Measurements from ENCODE around the gene TOR2A.

TOR2A gene

DNA sequence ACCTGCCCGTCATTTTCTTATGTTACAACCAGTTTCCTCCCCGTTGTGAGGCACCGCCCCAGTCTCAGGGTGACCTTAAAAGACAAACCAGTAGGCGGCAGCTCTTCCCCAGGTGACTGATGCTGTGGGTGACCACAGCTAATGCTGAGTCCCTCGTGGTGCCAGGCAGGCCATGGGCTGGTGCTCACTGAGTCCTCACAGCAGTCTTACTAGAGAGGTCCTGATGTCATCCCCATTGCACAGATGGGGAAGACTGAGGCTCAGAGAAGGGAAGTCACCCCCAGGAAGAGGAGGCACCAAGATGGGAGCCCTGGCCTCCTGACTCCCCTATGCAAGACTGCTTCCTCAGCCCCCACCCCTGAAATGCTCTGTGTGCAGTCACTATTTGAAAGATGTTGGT, 27.3 kb downstream of the TOR2A start:
- Histone ChIP-seq H3K36me3 (ENCODE audit: control insufficient read depth, insufficient read depth, low read length) (no peaks in the 10 kb centered on the region), H3K4me3 (ENCODE audit: low read depth, low read length) (no peak overlapping the region), H3K4me2 (ENCODE audit: low read length) (no peak overlapping the region), H3K4me1 (no peaks in the 10 kb centered on the region), H2AFZ (no peak overlapping the region), H3K9ac (no peak overlapping the region), H3K27ac (no peak overlapping the region), H3K79me2 (no peaks in the 10 kb centered on the region), H3K27me3 (ENCODE audit: control insufficient read depth, insufficient read depth, low read length) (no peaks in the 10 kb centered on the region), H3K9me3 (ENCODE audit: control insufficient read depth, low read length) (no peaks in the 10 kb centered on the region)
- TF ChIP-seq, protein P1, sequence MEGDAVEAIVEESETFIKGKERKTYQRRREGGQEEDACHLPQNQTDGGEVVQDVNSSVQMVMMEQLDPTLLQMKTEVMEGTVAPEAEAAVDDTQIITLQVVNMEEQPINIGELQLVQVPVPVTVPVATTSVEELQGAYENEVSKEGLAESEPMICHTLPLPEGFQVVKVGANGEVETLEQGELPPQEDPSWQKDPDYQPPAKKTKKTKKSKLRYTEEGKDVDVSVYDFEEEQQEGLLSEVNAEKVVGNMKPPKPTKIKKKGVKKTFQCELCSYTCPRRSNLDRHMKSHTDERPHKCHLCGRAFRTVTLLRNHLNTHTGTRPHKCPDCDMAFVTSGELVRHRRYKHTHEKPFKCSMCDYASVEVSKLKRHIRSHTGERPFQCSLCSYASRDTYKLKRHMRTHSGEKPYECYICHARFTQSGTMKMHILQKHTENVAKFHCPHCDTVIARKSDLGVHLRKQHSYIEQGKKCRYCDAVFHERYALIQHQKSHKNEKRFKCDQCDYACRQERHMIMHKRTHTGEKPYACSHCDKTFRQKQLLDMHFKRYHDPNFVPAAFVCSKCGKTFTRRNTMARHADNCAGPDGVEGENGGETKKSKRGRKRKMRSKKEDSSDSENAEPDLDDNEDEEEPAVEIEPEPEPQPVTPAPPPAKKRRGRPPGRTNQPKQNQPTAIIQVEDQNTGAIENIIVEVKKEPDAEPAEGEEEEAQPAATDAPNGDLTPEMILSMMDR (IDR thresholded peaks at IDR 0.05), result no peak

DNA sequence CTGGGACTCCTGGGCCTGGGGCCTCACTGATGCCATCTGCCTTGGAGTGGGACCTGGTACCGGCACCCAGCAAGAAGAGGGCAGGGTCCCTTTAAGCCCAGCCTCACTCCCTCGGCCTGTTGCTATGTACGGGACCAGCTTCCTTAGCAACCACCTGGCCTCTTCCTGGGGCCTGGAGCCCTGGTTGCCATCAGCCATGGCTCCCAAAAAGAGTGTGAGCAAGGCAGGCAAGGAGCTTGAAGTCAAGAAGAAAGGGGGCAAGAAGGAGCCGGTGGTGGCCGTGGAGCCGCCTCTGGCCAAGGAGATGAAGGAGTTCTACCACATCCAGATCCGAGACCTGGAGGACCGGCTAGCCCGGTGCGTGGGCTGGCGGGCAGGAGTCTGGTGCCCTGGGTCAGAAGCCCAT, 28.3 kb downstream of the TOR2A start, which contains the start of gene CFAP157:
Gene CFAP157 (plus strand): TSS at position 153 of the 406 bp plus-strand sequence. CDS start 44 bp downstream, at position 197.
- Histone ChIP-seq H3K36me3 (ENCODE audit: control insufficient read depth, insufficient read depth, low read length) (no peaks in the 10 kb centered on the region), H3K27ac (no peak within 1 kb of the TSS), H3K4me1 (no peaks in the 10 kb centered on the region), H3K4me3 (ENCODE audit: low read depth, low read length) (no peak within 1 kb of the TSS), H3K79me2 (no peaks in the 10 kb centered on the region), H3K9me3 (ENCODE audit: control insufficient read depth, low read length) (no peaks in the 10 kb centered on the region), H2AFZ (no peak within 1 kb of the TSS), H3K9ac (no peak within 1 kb of the TSS), H3K4me2 (ENCODE audit: low read length) (peak within 1 kb of the TSS; percentile 13), H3K27me3 (ENCODE audit: control insufficient read depth, insufficient read depth, low read length) (no peaks in the 10 kb centered on the region)
- TF ChIP-seq, protein P1 (IDR thresholded peaks at IDR 0.05), result no peak

DNA sequence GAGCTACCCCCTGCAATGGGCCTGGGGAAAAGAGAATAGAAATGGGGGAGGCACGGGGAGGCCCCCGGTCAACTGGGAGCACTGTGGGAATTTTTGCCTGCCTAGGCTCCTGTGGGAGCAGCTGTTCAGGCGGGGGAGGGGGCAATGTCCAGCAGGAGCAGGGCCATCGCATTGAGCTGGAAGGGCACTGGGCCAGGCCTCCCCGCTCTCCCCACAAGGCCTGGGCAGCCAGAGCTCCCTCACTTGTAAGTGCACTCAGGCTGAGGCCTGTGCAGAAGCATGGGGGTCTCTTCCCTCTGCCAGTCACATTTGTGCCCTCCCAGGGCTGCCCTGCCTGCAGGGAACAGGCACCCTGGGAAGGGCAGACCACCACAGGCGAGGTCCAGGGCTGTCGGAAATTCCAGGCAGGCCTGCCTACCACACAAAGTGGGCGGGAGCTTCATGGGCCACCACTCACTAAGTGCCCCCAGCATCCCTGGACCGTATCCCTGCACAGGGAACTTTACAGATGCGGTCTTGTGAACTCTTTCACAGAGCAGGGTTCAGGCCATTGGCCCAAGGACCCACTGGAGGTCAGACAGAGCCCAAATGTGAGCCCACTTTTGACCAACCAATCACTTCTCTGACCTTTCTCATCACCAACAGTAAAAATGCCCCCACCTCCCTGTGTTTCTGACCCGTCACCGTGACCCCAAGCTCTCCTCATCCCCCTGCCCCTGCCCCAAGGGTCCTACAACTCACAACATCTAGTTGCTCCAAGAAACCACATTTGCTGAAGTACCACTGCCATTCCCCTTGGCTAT, 29.3 kb downstream of the TOR2A start:
- H3K9me3 ChIP-seq (ENCODE audit: control insufficient read depth, low read length), result no peaks in the 10 kb centered on the region
- no peak overlapping the region for H3K9ac ChIP-seq
- peaks cover 6% of the 10 kb centered on the region for H3K4me1 ChIP-seq
- H3K4me2 ChIP-seq (ENCODE audit: low read length), result no peak overlapping the region
- H3K27me3 ChIP-seq (ENCODE audit: control insufficient read depth, insufficient read depth, low read length), result no peaks in the 10 kb centered on the region
- no peak overlapping the region for H3K4me3 ChIP-seq (ENCODE audit: low read depth, low read length)
- H3K27ac ChIP-seq, result no peak overlapping the region
- TF ChIP-seq, protein P1 (IDR thresholded peaks at IDR 0.05), result no peak
- no peaks in the 10 kb centered on the region for H3K36me3 ChIP-seq (ENCODE audit: control insufficient read depth, insufficient read depth, low read length)
- no peak overlapping the region for H2AFZ ChIP-seq
- no peaks in the 10 kb centered on the region for H3K79me2 ChIP-seq

DNA sequence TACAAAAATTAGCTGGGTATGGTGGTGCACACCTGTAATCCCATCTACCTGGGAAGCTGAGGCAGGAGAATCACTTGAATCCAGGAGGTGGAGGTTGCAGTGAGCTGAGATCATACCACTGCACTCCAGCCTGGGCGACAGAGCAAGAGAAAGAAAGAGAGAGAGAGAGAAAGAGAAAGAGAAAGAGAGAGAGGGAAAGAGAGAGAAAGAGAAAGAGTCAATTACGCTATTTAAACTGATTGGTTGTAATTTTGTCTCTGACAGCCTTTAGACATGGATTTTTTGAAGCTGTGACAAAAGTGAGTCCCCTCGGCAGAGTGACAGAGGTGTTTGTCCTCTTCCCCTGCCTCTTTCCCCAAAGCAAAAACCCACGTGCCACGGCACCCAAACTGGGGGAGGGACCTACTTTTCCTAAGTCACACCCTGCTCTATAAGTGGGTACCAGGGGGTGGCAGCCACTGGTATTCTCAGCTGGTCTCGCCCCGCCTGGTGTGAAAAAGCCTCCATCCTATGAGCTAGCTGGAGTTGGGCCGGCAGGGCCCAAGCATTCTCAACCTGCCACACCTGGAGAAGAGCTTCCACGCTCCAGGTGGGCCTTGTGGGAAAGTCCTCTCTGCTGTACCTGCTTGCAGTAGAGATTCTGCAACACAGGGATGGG, 31.7 kb downstream of the TOR2A start:
- H3K79me2 ChIP-seq, result no peaks in the 10 kb centered on the region
- H3K4me2 ChIP-seq (ENCODE audit: low read length), result no peak overlapping the region
- no peaks in the 10 kb centered on the region for H3K9me3 ChIP-seq (ENCODE audit: control insufficient read depth, low read length)
- no peaks in the 10 kb centered on the region for H3K27me3 ChIP-seq (ENCODE audit: control insufficient read depth, insufficient read depth, low read length)
- H3K36me3 ChIP-seq (ENCODE audit: control insufficient read depth, insufficient read depth, low read length), result no peaks in the 10 kb centered on the region
- H3K4me1 ChIP-seq, result peaks cover 7% of the 10 kb centered on the region
- TF ChIP-seq, protein P1 (IDR thresholded peaks at IDR 0.05), result no peak
- H3K9ac ChIP-seq, result no peak overlapping the region
- H3K4me3 ChIP-seq (ENCODE audit: low read depth, low read length), result no peak overlapping the region
- H3K27ac ChIP-seq, result no peak overlapping the region
- no peak overlapping the region for H2AFZ ChIP-seq

Data from parathyroid adenoma (tissue), 2 donors.